GM18519 (cell line): Measurements from ENCODE around the gene ZNF24.

Experiments used
- ATAC-seq: cut with Tn5 transposase; IDR thresholded peaks from one replicate; pipeline ENCODE4 v1.9.1; 2021; ENCODE audit warnings: mild to moderate bottlenecking, moderate library complexity; ENCODE audit not compliant: unreplicated experiment, low FRiP score

ZNF24 gene

GRCh38 chr18:35343936-35344735 is at the start of gene ZNF24:
Gene ZNF24 (minus strand): TSS chr18:35344420. CDS start chr18:35340650, 3,770 bp downstream.
- ATAC-seq: peak; percentile 75

- no peak for ATAC-seq
These were observed 49.5 kb upstream of the ZNF24 start for GRCh38 chr18:35393716-35394115.

- no peak for ATAC-seq
These were observed 48.2 kb upstream of the ZNF24 start for GRCh38 chr18:35392375-35392774.

GRCh38 chr18:35390951-35391700 is 46.9 kb upstream of the ZNF24 start:
- no peak for ATAC-seq

- no peak for ATAC-seq
These were observed 44.9 kb upstream of the ZNF24 start for GRCh38 chr18:35389095-35389618.

- no peak for ATAC-seq
These were observed 42.9 kb upstream of the ZNF24 start for GRCh38 chr18:35387152-35387571.

GRCh38 chr18:35386600-35387100 is 42.4 kb upstream of the ZNF24 start:
- peak; percentile 70 for ATAC-seq

- ATAC-seq: no peak
These were observed 38.9 kb upstream of the ZNF24 start for GRCh38 chr18:35383136-35383535.

GRCh38 chr18:35379421-35379820 is 35.2 kb upstream of the ZNF24 start:
- no peak for ATAC-seq

- no peak for ATAC-seq
These were observed 34.3 kb upstream of the ZNF24 start for GRCh38 chr18:35378574-35378896.

- ATAC-seq: no peak
These were observed 33.8 kb upstream of the ZNF24 start for GRCh38 chr18:35377875-35378573.

- peak; percentile 51 for ATAC-seq
These were observed 32.8 kb upstream of the ZNF24 start, which contains the start of gene ZNF396 for GRCh38 chr18:35376742-35377695. Gene ZNF396 (minus strand): TSS chr18:35377337. CDS start chr18:35374292, 3,045 bp downstream.

- ATAC-seq: no peak
These were observed 32.1 kb upstream of the ZNF24 start for GRCh38 chr18:35376393-35376741.

- ATAC-seq: no peak
These were observed 30.5 kb upstream of the ZNF24 start for GRCh38 chr18:35374708-35375107.

GRCh38 chr18:35371412-35372195 is 27.4 kb upstream of the ZNF24 start:
- ATAC-seq: no peak

- no peak for ATAC-seq
These were observed 24.9 kb upstream of the ZNF24 start for GRCh38 chr18:35369126-35369525.

- no peak for ATAC-seq
These were observed 24.4 kb upstream of the ZNF24 start for GRCh38 chr18:35368595-35368994.

- no peak for ATAC-seq
These were observed 18.3 kb upstream of the ZNF24 start for GRCh38 chr18:35362531-35362930.
